Small intestine (tissue), 7 donors: ENCODE results near the gene DCDC2. TPM values are rescaled to one million over a fixed set of nuclear protein-coding genes. Genes with fewer than 3 reads are reported as not detected.
"Not testable (repeated sequence)": the region's sequence is repeated elsewhere in the genome, so short reads cannot be mapped to it uniquely, and the experiment has no call there.

Source experiments
- DNase-seq, 2 donors: peaks; one replicate each; pipeline versions ENCODE4 v3.0.0 to v3.0.0-alpha.2; 2013
- FAIRE-seq: peaks from 2 replicates; lab custom pipeline; 2012; peaks lifted over from hg19 to GRCh38; lab: Jason Lieb, UNC
- H3K27ac ChIP-seq, 3 donors: one replicate each; pipeline ENCODE4 v1.5.1; 2013; ENCODE audit warnings: low read length in 2 of 3, mild to moderate bottlenecking in 2 of 3, control low read depth in 1 of 3, inconsistent platforms in 1 of 3, low read depth in 1 of 3, moderate library complexity in 1 of 3
- H3K27me3 ChIP-seq, 3 donors: one replicate each; pipeline ENCODE4 v1.6.1; 2013; ENCODE audit warnings: low read length in 3 of 3, inconsistent platforms in 1 of 3; ENCODE audit not compliant: control insufficient read depth in 3 of 3, insufficient read depth in 3 of 3
- H3K36me3 ChIP-seq, 3 donors: one replicate each; pipeline ENCODE4 v1.6.1; 2013; ENCODE audit warnings: low read length in 3 of 3, inconsistent platforms in 1 of 3, low read depth in 1 of 3, mild to moderate bottlenecking in 1 of 3, moderate library complexity in 1 of 3; ENCODE audit not compliant: control insufficient read depth in 3 of 3, insufficient read depth in 2 of 3
- H3K4me1 ChIP-seq, 3 donors: one replicate each; pipeline ENCODE4 v1.6.1; 2013; ENCODE audit warnings: low read length in 2 of 3, inconsistent platforms in 1 of 3, low read depth in 1 of 3, mild to moderate bottlenecking in 1 of 3, moderate library complexity in 1 of 3; ENCODE audit not compliant: control insufficient read depth in 3 of 3, insufficient read depth in 2 of 3
- H3K4me3 ChIP-seq, 3 donors: one replicate each; pipeline ENCODE4 v1.5.1; 2013; ENCODE audit warnings: low read length in 3 of 3, control low read depth in 1 of 3, inconsistent platforms in 1 of 3, low read depth in 1 of 3, mild to moderate bottlenecking in 1 of 3, moderate library complexity in 1 of 3
- H3K9me3 ChIP-seq, 2 donors: one replicate each; pipeline ENCODE4 v1.6.1; 2013; ENCODE audit warnings: low read depth in 1 of 2, low read length in 1 of 2; ENCODE audit not compliant: control insufficient read depth in 2 of 2, insufficient read depth in 1 of 2
- WGBS, 3 donors: extraction: QIAGEN DNeasy Blood & Tissue Kit; methylation state at CpG; one replicate each; pipeline ENCODE4 v1.1.7; 2013; 5-methylcytosine and 5-hydroxymethylcytosine counted together
- polyA plus RNA-seq, 4 donors: library from polyadenylated mRNA; stranded (reverse) in 3 of 4; unstranded in 1 of 4; fragments of 200-250 nt in 3 of 4; fragments of 120-200 nt in 1 of 4; gene quantifications; one replicate each; pipeline versions ENCODE4 v1.2.1 to v1.2.3, GENCODE V29; 2013
- donor health status: healthy with polysubstance abuse.
- donor health status: control.
- donor health status: control.
- donor health status: Bipolar disorder and iron deficiency.
- donor health status: healthy.

The DCDC2 gene
- polyA plus RNA-seq, 4 donors, result 0.49 to 6.9 TPM; not detected in 2

DNA sequence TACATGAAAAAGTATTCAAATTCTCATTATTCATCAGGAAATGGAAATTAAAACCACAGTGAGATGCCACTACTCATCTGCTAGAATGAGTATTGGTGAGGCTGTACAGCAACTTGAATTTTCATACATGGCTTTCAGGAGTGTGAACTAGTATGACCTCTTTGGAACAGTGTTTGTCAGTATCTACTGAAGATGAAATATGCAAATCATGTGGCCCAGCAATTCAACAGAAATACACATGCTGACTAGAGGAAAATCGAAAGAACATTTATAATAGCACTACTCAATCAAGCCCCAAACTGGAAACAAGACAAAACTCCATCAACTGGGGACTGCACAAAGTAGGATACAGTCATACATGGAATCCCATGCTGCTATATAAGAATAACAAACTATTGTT lies 102.2 kb downstream of the DCDC2 start:
- 61 to 79% (median 70%) methylated on average over 1 of the region's 1 CpG for WGBS, 3 donors
- no peaks in the 10 kb centered on the region for H3K4me1 ChIP-seq
- no peak overlapping the region for H3K27ac ChIP-seq
- peaks cover 0 to 2% (median 0%) of the 10 kb centered on the region in 3 donors for H3K27me3 ChIP-seq
- FAIRE-seq, result no peak
- no peak overlapping the region for H3K4me3 ChIP-seq
- no peak for DNase-seq
- no peaks in the 10 kb centered on the region for H3K9me3 ChIP-seq
- H3K36me3 ChIP-seq, result no peaks in the 10 kb centered on the region

- H3K4me3 ChIP-seq, result no peak overlapping the region
- no peaks in the 10 kb centered on the region for H3K27me3 ChIP-seq
- no peaks in the 10 kb centered on the region for H3K9me3 ChIP-seq
- H3K27ac ChIP-seq, result no peak overlapping the region
- H3K36me3 ChIP-seq, result no peaks in the 10 kb centered on the region
- H3K4me1 ChIP-seq, result no peaks in the 10 kb centered on the region
- FAIRE-seq, result no peak
- no peak for DNase-seq
Observed at GRCh38 chr6:24253360-24253759, 104.5 kb downstream of the DCDC2 start.

DNA sequence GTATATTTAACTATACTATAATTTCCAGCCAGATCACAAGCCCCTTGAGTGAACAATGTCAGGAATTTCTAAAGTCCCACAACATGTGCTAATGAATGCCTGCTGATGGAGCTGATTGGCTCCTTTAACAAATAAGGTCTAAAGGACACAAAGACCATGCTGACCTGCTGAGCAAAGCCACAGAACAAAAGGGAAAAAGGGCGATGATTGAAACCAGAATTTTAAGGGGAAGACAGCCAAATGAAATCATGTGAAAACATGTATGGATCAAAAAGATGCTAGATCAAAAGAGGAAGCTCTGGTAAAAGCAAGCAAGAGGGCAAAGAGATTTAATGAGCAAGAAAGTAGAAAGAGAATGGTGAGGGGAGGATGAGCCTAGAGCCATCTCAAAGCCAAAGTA lies 105.6 kb downstream of the DCDC2 start:
- Histone ChIP-seq H3K9me3 (no peaks in the 10 kb centered on the region), H3K4me3 (no peak overlapping the region), H3K27me3 (no peaks in the 10 kb centered on the region), H3K36me3 (no peaks in the 10 kb centered on the region), H3K4me1 (no peaks in the 10 kb centered on the region), H3K27ac (no peak overlapping the region)
- DNase-seq (no peak), FAIRE-seq (no peak)
- WGBS, 3 donors, result 76 to 79% (median 79%) methylated on average over 1 of the region's 1 CpG

GRCh38 chr6:24251339-24251738 lies 106.5 kb downstream of the DCDC2 start:
- DNase-seq, result no peak
- no peak for FAIRE-seq
- Histone ChIP-seq H3K4me3 (no peak overlapping the region), H3K27me3 (no peaks in the 10 kb centered on the region), H3K9me3 (no peaks in the 10 kb centered on the region), H3K27ac (no peak overlapping the region), H3K36me3 (no peaks in the 10 kb centered on the region), H3K4me1 (no peaks in the 10 kb centered on the region)
- 72 to 80% (median 74%) methylated on average over 2 of the region's 2 CpGs for WGBS, 3 donors

GRCh38 chr6:24249926-24250325 lies 107.9 kb downstream of the DCDC2 start:
- no peaks in the 10 kb centered on the region for H3K36me3 ChIP-seq
- 75 to 80% (median 78%) methylated on average over 4 of the region's 4 CpGs for WGBS, 3 donors
- DNase-seq (no peak), FAIRE-seq (no peak)
- no peaks in the 10 kb centered on the region for H3K27me3 ChIP-seq
- no peaks in the 10 kb centered on the region for H3K4me1 ChIP-seq
- no peak overlapping the region for H3K27ac ChIP-seq
- no peaks in the 10 kb centered on the region for H3K9me3 ChIP-seq
- no peak overlapping the region for H3K4me3 ChIP-seq

- FAIRE-seq, result no peak
- 72 to 93% (median 74%) methylated on average over 2 of the region's 2 CpGs for WGBS, 3 donors
- peaks cover 0 to 3% (median 0%) of the 10 kb centered on the region in 3 donors for H3K27me3 ChIP-seq
- H3K4me3 ChIP-seq, result no peak overlapping the region
- no peak overlapping the region for H3K27ac ChIP-seq
- H3K9me3 ChIP-seq, result no peaks in the 10 kb centered on the region
- no peaks in the 10 kb centered on the region for H3K36me3 ChIP-seq
- no peaks in the 10 kb centered on the region for H3K4me1 ChIP-seq
- DNase-seq, result no peak
Observed at GRCh38 chr6:24245275-24245674, 112.6 kb downstream of the DCDC2 start.

DNA sequence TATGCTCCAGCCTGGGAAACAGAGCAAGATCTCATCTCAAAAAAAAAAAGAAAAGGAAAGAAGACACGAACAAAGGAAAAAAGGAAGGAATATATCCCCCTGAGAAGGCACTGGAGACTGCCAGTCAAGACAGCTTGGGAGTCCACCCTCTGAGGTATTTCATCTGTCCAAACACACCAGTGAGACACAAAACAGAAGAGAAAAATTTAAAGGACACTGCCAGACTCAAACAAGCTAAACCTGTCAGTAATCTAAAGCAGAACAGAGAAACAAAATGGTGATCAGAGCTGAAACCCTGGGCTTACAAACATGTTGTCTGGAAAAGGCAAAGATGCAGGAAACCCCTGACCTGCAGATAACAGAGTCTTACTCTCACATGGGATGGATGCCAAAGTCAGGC lies 114.9 kb downstream of the DCDC2 start:
- H3K36me3 ChIP-seq, result no peaks in the 10 kb centered on the region
- H3K27ac ChIP-seq, result no peak overlapping the region
- peaks cover 0 to 3% (median 0%) of the 10 kb centered on the region in 3 donors for H3K27me3 ChIP-seq
- H3K4me3 ChIP-seq, result no peak overlapping the region
- WGBS, 3 donors, result 40 to 55% (median 46%) methylated on average over 1 of the region's 1 CpG
- FAIRE-seq, result no peak
- no peak for DNase-seq
- no peaks in the 10 kb centered on the region for H3K9me3 ChIP-seq
- H3K4me1 ChIP-seq, result no peaks in the 10 kb centered on the region

DNA sequence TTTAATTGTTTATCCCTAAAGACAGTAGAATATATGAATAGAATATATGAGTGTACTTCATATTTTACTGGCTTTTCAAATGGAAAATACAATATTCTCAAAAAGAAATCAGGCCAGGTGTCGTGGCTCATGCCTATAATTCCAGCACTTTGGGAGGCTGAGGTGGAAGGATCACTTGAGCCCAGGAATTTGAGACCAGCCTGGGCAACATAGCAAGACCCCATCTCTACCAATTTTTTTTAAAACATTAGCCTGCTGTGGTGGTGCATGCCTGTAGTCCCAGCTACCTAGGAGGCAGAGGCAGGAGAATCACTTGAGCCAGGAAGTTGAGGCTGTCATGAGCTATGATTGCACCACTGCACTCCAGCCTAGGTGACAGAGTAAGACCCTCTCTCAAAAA lies 116.1 kb downstream of the DCDC2 start:
- not testable (repeated sequence) for H3K27me3 ChIP-seq

DNA sequence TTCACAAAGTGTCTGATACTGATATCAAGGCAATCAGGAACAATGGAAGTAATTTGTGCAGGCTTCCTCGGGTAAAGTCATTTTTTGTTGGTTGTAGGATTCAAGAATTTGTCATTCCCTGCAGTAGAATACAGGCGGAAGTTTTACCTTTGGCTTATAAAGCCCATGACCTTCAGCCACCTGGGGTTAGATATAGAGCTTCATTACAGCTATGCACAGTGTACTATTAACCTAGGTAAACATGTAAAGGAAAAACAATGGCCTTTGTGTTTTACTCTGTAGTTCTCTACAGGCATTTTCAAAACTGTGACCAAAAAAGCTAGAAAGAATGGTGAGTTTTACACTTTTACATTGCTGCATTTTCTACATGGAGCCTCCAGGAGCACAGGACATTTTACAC lies 116.9 kb downstream of the DCDC2 start:
- WGBS, 3 donors, result 10 to 46% (median 30%) methylated on average over 2 of the region's 2 CpGs
- FAIRE-seq (no peak), DNase-seq (no peak)
- Histone ChIP-seq H3K27ac (no peak overlapping the region), H3K9me3 (no peaks in the 10 kb centered on the region), H3K4me3 (no peak overlapping the region), H3K27me3 (peaks cover 0 to 3% (median 0%) of the 10 kb centered on the region in 3 donors), H3K36me3 (no peaks in the 10 kb centered on the region), H3K4me1 (no peaks in the 10 kb centered on the region)

More for the DNA sequence above, 116.1 kb downstream of the DCDC2 start:
- 64 to 85% (median 80%) methylated on average over 1 of the region's 1 CpG for WGBS, 3 donors
- H3K4me3 ChIP-seq, H3K9me3 ChIP-seq, DNase-seq, FAIRE-seq, H3K36me3 ChIP-seq, H3K27ac ChIP-seq, H3K4me1 ChIP-seq: not testable (repeated sequence)
